IMR-90 (cell line): ENCODE measurements around the gene CHN1. TPM values are rescaled to one million over a fixed set of nuclear protein-coding genes. Genes with fewer than 3 reads are reported as not detected.

Source experiments
- ATAC-seq: fragments of 200-7000 bp; cut with Tn5 transposase; 2 replicates; pipeline ENCODE4 v1.9.1; 2020; ENCODE audit warnings: low read depth, mild to moderate bottlenecking, moderate library complexity
- BruUV-seq: library from RNA; stranded (reverse); fragments of 400-500 nt; replicated peaks from 2 replicates; lab custom pipeline; 2021; lab: Mats Ljungman, UMichigan
- CTCF ChIA-PET: fragments of 300-600 bp; formaldehyde crosslinking; extraction: SDS; loops from one replicate; lab custom pipeline; 2021; ENCODE audit warnings: antibody characterized with exemption; lab: Yijun Ruan, JAX
- POLR2A ChIA-PET: fragments of 300-600 bp; sonication (Branson Sonifier 250); formaldehyde crosslinking; loops from one replicate; lab custom pipeline; 2022; ENCODE audit warnings: antibody characterized with exemption; ENCODE audit not compliant: unreplicated experiment; lab: Charles Lee
- DNase-seq: peaks from one replicate; pipeline ENCODE4 v3.0.0; 2013
- H2AFZ ChIP-seq: replicated peaks from 2 replicates; pipeline ENCODE3; 2013; ENCODE audit warnings: low read length, mild to moderate bottlenecking; ENCODE audit not compliant: poor library complexity
- H2AK5ac ChIP-seq: 2 replicates; pipeline ENCODE4 v1.6.1; 2013; ENCODE audit warnings: low read depth, low read length, inconsistent platforms
- H2AK9ac ChIP-seq: replicated peaks from 2 replicates; pipeline ENCODE3; 2013; ENCODE audit warnings: mild to moderate bottlenecking, low read depth, low read length, moderate library complexity; ENCODE audit not compliant: poor library complexity
- H2BK120ac ChIP-seq: 2 replicates; pipeline ENCODE4 v1.6.1; 2013; ENCODE audit warnings: low read depth, low read length, inconsistent platforms
- H2BK15ac ChIP-seq: 3 replicates; pipeline ENCODE4 v1.6.1; 2013; ENCODE audit warnings: low read depth, low read length, inconsistent platforms
- H2BK20ac ChIP-seq: 2 replicates; pipeline ENCODE4 v1.6.1; 2013; ENCODE audit warnings: low read depth, mild to moderate bottlenecking, inconsistent platforms, low read length, moderate library complexity
- H2BK5ac ChIP-seq: 2 replicates; pipeline ENCODE4 v1.6.1; 2013; ENCODE audit warnings: mild to moderate bottlenecking, low read depth, low read length, inconsistent platforms; ENCODE audit not compliant: poor library complexity, severe bottlenecking
- H3K14ac ChIP-seq: replicated peaks from 2 replicates; pipeline ENCODE4 v1.6.1; 2013; ENCODE audit warnings: low read depth, low read length, inconsistent platforms
- H3K18ac ChIP-seq: 2 replicates; pipeline ENCODE4 v1.6.1; 2013; ENCODE audit warnings: low read depth, low read length, control low read depth
- H3K23ac ChIP-seq: 2 replicates; pipeline ENCODE4 v1.6.1; 2013; ENCODE audit warnings: low read depth, low read length, inconsistent platforms
- H3K27ac ChIP-seq: 2 replicates; pipeline ENCODE4 v1.5.1; 2013; ENCODE audit warnings: mild to moderate bottlenecking, control low read depth, low read length; ENCODE audit not compliant: insufficient read depth
- H3K27me3 ChIP-seq: 2 replicates; pipeline ENCODE4 v1.6.1; 2013; ENCODE audit warnings: low read length; ENCODE audit not compliant: control insufficient read depth, insufficient read depth
- H3K36me3 ChIP-seq: 2 replicates; pipeline ENCODE4 v1.6.1; 2013; ENCODE audit warnings: low read length, mixed read lengths; ENCODE audit not compliant: control insufficient read depth, insufficient read depth
- H3K4ac ChIP-seq: 2 replicates; pipeline ENCODE4 v1.6.1; 2013; ENCODE audit warnings: low read depth, low read length, inconsistent platforms
- H3K4me1 ChIP-seq: 2 replicates; pipeline ENCODE4 v1.6.1; 2013; ENCODE audit warnings: low read length, mixed read lengths; ENCODE audit not compliant: control insufficient read depth, insufficient read depth
- H3K4me2 ChIP-seq: 2 replicates; pipeline ENCODE4 v1.6.1; 2013; ENCODE audit warnings: low read depth, mild to moderate bottlenecking, control low read depth, low read length, moderate library complexity
- H3K4me3 ChIP-seq: 2 replicates; pipeline ENCODE4 v1.5.1; 2013; ENCODE audit warnings: low read depth, mild to moderate bottlenecking, control low read depth, low read length, moderate library complexity; ENCODE audit not compliant: insufficient read depth
- H3K56ac ChIP-seq: 2 replicates; pipeline ENCODE4 v1.6.1; 2013; ENCODE audit warnings: low read length, inconsistent platforms; ENCODE audit not compliant: insufficient read depth; ENCODE audit errors: extremely low read depth
- H3K79me1 ChIP-seq, 2 experiments: 2 replicates each; pipeline ENCODE4 v1.6.1; 2013; ENCODE audit warnings: low read length in 2 of 2, inconsistent platforms in 1 of 2, low read depth in 1 of 2
- H3K9ac ChIP-seq: 2 replicates; pipeline ENCODE4 v1.6.1; 2013; ENCODE audit warnings: low read depth, low read length, control low read depth
- H3K9me1 ChIP-seq: 2 replicates; pipeline ENCODE4 v1.6.1; 2013; ENCODE audit warnings: low read length, inconsistent platforms; ENCODE audit not compliant: insufficient read depth
- H3K9me3 ChIP-seq: 2 replicates; pipeline ENCODE4 v1.6.1; 2013; ENCODE audit warnings: low read length; ENCODE audit not compliant: control insufficient read depth, insufficient read depth
- H4K20me1 ChIP-seq: 2 replicates; pipeline ENCODE4 v1.6.1; 2013; ENCODE audit warnings: low read length, inconsistent platforms; ENCODE audit not compliant: insufficient read depth
- H4K5ac ChIP-seq: 2 replicates; pipeline ENCODE4 v1.6.1; 2013; ENCODE audit warnings: mild to moderate bottlenecking, low read depth, low read length, control low read depth
- H4K8ac ChIP-seq, 2 experiments: 2 replicates each; pipeline ENCODE4 v1.6.1; 2013; ENCODE audit warnings: low read depth in 2 of 2, low read length in 2 of 2, control low read depth in 1 of 2, inconsistent platforms in 1 of 2
- H4K91ac ChIP-seq: 2 replicates; pipeline ENCODE4 v1.6.1; 2013; ENCODE audit warnings: low read depth, low read length, inconsistent platforms; ENCODE audit not compliant: insufficient read depth
- BHLHE40 ChIP-seq: fragments of 150-350 bp; IDR thresholded peaks from 2 replicates; pipeline ENCODE4 v1.6.1; 2016; ENCODE audit warnings: mild to moderate bottlenecking, low read depth, low read length
- MAZ ChIP-seq: IDR thresholded peaks from 2 replicates; pipeline ENCODE4 v1.6.1; 2012; ENCODE audit warnings: low read depth, mild to moderate bottlenecking, low read length, improper control_type of control experiment, moderate library complexity, borderline replicate concordance
- POLR2A ChIP-seq: IDR thresholded peaks from 2 replicates; pipeline ENCODE4 v1.6.1; 2012; ENCODE audit warnings: mild to moderate bottlenecking, low read depth, low read length
- RAD21 ChIP-seq: IDR thresholded peaks from 2 replicates; pipeline ENCODE4 v1.6.1; 2012; ENCODE audit warnings: low read length, improper control_type of control experiment
- WGBS, 2 experiments: methylation state at CpG; one replicate each; pipeline versions ENCODE4 v1.1.5 to v1.1.7; 2013; ENCODE audit warnings: missing lambda C conversion rate in 2 of 2; ENCODE audit not compliant: insufficient read length in 1 of 2; ENCODE audit errors: extremely low coverage in 2 of 2; 5-methylcytosine and 5-hydroxymethylcytosine counted together
- dilution Hi-C: fragments of 300-500 bp; cut with HindIII; formaldehyde crosslinking; loops from one replicate; pipeline ENCODE4 v1.14.3; 2018; ENCODE audit warnings: low sequenced_read_pairs; ENCODE audit not compliant: unreplicated experiment
- in situ Hi-C: fragments of 300-500 bp; cut with MboI; formaldehyde crosslinking; loops from 3 replicates; pipeline ENCODE4 v1.14.3; 2019; ENCODE audit warnings: low sequenced_read_pairs, inconsistent platforms, mixed read lengths
- intact Hi-C: fragments of 100-400 bp; cut with micrococcal nuclease; formaldehyde crosslinking; loops from 2 replicates; pipeline ENCODE4 v1.10.0; 2022
- polyA plus RNA-seq, 3 experiments: library from polyadenylated mRNA; depleted of rRNA; stranded (reverse); fragments of >200 nt; gene quantifications; 2 replicates each; pipeline ENCODE4 v1.2.3, GENCODE V29; 2012; ENCODE audit warnings: low replicate concordance in 1 of 3
- total RNA-seq: library from RNA; depleted of rRNA; stranded (reverse); fragments of >200 nt; gene quantifications from 2 replicates; pipeline ENCODE4 v1.2.3, GENCODE V29; 2012
- TF ChIP-seq, protein P1 (sequence below): fragments of 150-350 bp; IDR thresholded peaks from 2 replicates; pipeline ENCODE4 v1.6.1; 2016; ENCODE audit warnings: low read depth, mild to moderate bottlenecking, low read length, moderate library complexity, borderline replicate concordance

Gene CHN1
- total and polyA plus RNA-seq, 2 of the 4 experiments (the other 2 are of a cell fraction) = 58.4 to 66.9 TPM

DNA sequence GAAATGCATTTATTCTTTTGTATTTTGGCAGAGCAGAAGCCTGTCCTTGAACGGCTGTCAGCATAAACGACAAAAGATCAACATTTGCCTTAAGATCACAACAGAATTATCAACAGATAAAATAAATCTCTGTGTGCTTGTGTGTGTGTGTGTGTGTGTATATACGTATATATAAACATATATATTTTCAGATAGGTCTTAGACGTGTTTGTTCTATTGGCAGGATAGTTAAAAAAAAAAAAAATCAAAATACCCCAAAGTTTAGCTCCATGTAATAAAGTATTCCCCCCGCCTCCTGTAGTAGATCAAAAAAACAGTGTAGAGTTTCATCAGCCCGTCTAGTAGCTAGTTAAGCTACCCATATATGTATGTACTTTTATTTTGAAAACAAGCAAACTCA is 107.9 kb downstream of the CHN1 start:
- H3K27me3 ChIP-seq = no peaks in the 10 kb centered on the region
- in situ Hi-C loops = no loop called here
- no peaks in the 10 kb centered on the region for H3K9me1 ChIP-seq
- no peak overlapping the region for H2BK120ac ChIP-seq
- H2BK5ac ChIP-seq = no peak overlapping the region
- CTCF ChIA-PET = interaction anchor here (0.7 to 1.3 kb wide), 2 partner anchors 8 to 59 kb away, joined by 3 to 6 read pairs; no protein-coding TSS in a partner anchor
- no peak overlapping the region for H2AFZ ChIP-seq
- no peaks in the 10 kb centered on the region for H4K20me1 ChIP-seq
- peak overlapping the region in 1 of 2 experiments; percentile 19; a peak in 1 of 4 replicates for H4K8ac ChIP-seq
- intact Hi-C loops = no loop called here
- H3K79me1 ChIP-seq = no peaks in the 10 kb centered on the region
- POLR2A ChIA-PET = interaction anchor here (0.6 kb wide), 1 partner anchor 15 kb away, joined by 9 read pairs; no protein-coding TSS in a partner anchor
- DNase-seq = no peak
- no peak overlapping the region for H3K4ac ChIP-seq
- peaks cover 2% of the 10 kb centered on the region; the same call in 1 of the 2 replicates for H3K4me1 ChIP-seq
- H3K9ac ChIP-seq = no peak overlapping the region
- H4K5ac ChIP-seq = no peak overlapping the region
- no peak for ATAC-seq
- no TSS peak for BruUV-seq
- no peak overlapping the region for H2AK9ac ChIP-seq
- H3K27ac ChIP-seq = no peak overlapping the region
- H3K9me3 ChIP-seq = no peaks in the 10 kb centered on the region
- TF ChIP-seq BHLHE40 (no peak), POLR2A (no peak), RAD21 (no peak), MAZ (no peak)
- TF ChIP-seq, protein P1, sequence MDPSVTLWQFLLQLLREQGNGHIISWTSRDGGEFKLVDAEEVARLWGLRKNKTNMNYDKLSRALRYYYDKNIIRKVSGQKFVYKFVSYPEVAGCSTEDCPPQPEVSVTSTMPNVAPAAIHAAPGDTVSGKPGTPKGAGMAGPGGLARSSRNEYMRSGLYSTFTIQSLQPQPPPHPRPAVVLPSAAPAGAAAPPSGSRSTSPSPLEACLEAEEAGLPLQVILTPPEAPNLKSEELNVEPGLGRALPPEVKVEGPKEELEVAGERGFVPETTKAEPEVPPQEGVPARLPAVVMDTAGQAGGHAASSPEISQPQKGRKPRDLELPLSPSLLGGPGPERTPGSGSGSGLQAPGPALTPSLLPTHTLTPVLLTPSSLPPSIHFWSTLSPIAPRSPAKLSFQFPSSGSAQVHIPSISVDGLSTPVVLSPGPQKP = no peak
- H3K23ac ChIP-seq = no peak overlapping the region
- no peak overlapping the region for H3K14ac ChIP-seq
- no peak overlapping the region for H4K91ac ChIP-seq
- no peak overlapping the region for H2BK15ac ChIP-seq
- H3K36me3 ChIP-seq = no peaks in the 10 kb centered on the region
- no peak overlapping the region for H3K56ac ChIP-seq
- H3K4me3 ChIP-seq = no peak overlapping the region
- peak overlapping the region; percentile 76; the same call in 1 of the 2 replicates for H3K4me2 ChIP-seq
- dilution Hi-C loops = no loop called here
- WGBS, 2 experiments = no CpG with 5 or more reads among the region's 6 CpGs
- H2BK20ac ChIP-seq = no peak overlapping the region
- H2AK5ac ChIP-seq = no peak overlapping the region
- H3K18ac ChIP-seq = no peak overlapping the region
